Neural cell (in vitro differentiated cells): Measurements from ENCODE around the gene TMEM123. TPM values are rescaled to one million over a fixed set of nuclear protein-coding genes. Genes with fewer than 3 reads are reported as not detected.
"Not testable (repeated sequence)": the region's sequence is repeated elsewhere in the genome, so short reads cannot be mapped to it uniquely, and the experiment has no call there.

Experiments used
- H2AFZ ChIP-seq: fragments of 200-600, 300-800 bp; sonication (generic), shearing (Covaris generic); 2 replicates; pipeline ENCODE4 v1.6.0; 2014; ENCODE audit warnings: low read depth, mild to moderate bottlenecking, antibody characterized with exemption, low read length, moderate library complexity
- H3F3A ChIP-seq: fragments of 200-600 bp; shearing (Covaris generic); 2 replicates; pipeline ENCODE4 v1.6.1; 2016; ENCODE audit warnings: mild to moderate bottlenecking, moderate library complexity, mixed read lengths, antibody characterized with exemption, low read length; ENCODE audit not compliant: insufficient read depth, poor library complexity, severe bottlenecking
- H3K27ac ChIP-seq: fragments of 200-600, 300-800 bp; sonication (generic), shearing (Covaris generic); 2 replicates; pipeline ENCODE4 v1.5.1; 2014; ENCODE audit warnings: mild to moderate bottlenecking, low read length, moderate library complexity
- H3K27me3 ChIP-seq: fragments of 300-800, 200-600 bp; sonication (generic), shearing (Covaris generic); 2 replicates; pipeline ENCODE4 v1.6.0; 2014; ENCODE audit warnings: mild to moderate bottlenecking, low read depth, low read length, moderate library complexity; ENCODE audit not compliant: insufficient read depth
- H3K36me3 ChIP-seq: fragments of 300-800, 200-600 bp; sonication (generic), shearing (Covaris generic); 2 replicates; pipeline ENCODE4 v1.5.1; 2014; ENCODE audit warnings: mild to moderate bottlenecking, antibody characterized with exemption, low read length, moderate library complexity; ENCODE audit not compliant: insufficient read depth
- H3K4me2 ChIP-seq: fragments of 300-800, 200-600 bp; sonication (generic), shearing (Covaris generic); 2 replicates; pipeline ENCODE4 v1.6.0; 2014; ENCODE audit warnings: mild to moderate bottlenecking, low read length
- H3K4me3 ChIP-seq: fragments of 300-800, 200-600 bp; sonication (generic), shearing (Covaris generic); 2 replicates; pipeline ENCODE4 v1.5.1; 2014; ENCODE audit warnings: mild to moderate bottlenecking, low read length, moderate library complexity
- H3K79me2 ChIP-seq: fragments of 200-600 bp; shearing (Covaris generic); replicated peaks from 2 replicates; pipeline ENCODE4 v1.6.0; 2014; ENCODE audit warnings: mild to moderate bottlenecking, low read length, moderate library complexity; ENCODE audit not compliant: insufficient read depth
- H3K9ac ChIP-seq: fragments of 300-800, 200-600 bp; sonication (generic), shearing (Covaris generic); 2 replicates; pipeline ENCODE4 v1.6.1; 2016; ENCODE audit warnings: mild to moderate bottlenecking, low read length, mixed read lengths
- H3K9me2 ChIP-seq: fragments of 200-600 bp; shearing (Covaris generic); 2 replicates; pipeline ENCODE4 v1.6.1; 2016; ENCODE audit warnings: mild to moderate bottlenecking, low read length, mixed read lengths; ENCODE audit not compliant: insufficient read depth
- H3K9me3 ChIP-seq: fragments of 200-600, 300-800 bp; sonication (generic), shearing (Covaris generic); 2 replicates; pipeline ENCODE4 v1.6.1; 2016; ENCODE audit warnings: mild to moderate bottlenecking, mixed run types, low read length, moderate library complexity, mixed read lengths
- H4K20me1 ChIP-seq: fragments of 200-600 bp; shearing (Covaris generic); 2 replicates; pipeline ENCODE4 v1.6.1; 2016; ENCODE audit warnings: mild to moderate bottlenecking, mixed run types; ENCODE audit not compliant: insufficient read depth
- CTCF ChIP-seq: fragments of 450-650 bp; IDR thresholded peaks from 2 replicates; pipeline ENCODE4 v1.5.1; 2014; ENCODE audit warnings: antibody characterized with exemption, mild to moderate bottlenecking, moderate library complexity; ENCODE audit not compliant: poor library complexity, severe bottlenecking
- EP300 ChIP-seq: fragments of 450-650 bp; conservative IDR thresholded peaks from 2 replicates; pipeline ENCODE4 v1.6.1; 2014; ENCODE audit warnings: antibody characterized with exemption, mild to moderate bottlenecking, moderate library complexity; ENCODE audit not compliant: poor library complexity, severe bottlenecking
- EZH2 ChIP-seq: fragments of 200-600, 300-800 bp; shearing (Covaris generic), sonication (generic); IDR thresholded peaks from 2 replicates; pipeline ENCODE4 v1.6.1; 2014; ENCODE audit warnings: antibody characterized with exemption, low read length, borderline replicate concordance, mild to moderate bottlenecking; ENCODE audit not compliant: insufficient read depth, poor library complexity, severe bottlenecking
- MXI1 ChIP-seq: fragments of 450-650 bp; conservative IDR thresholded peaks from 2 replicates; pipeline ENCODE4 v1.6.1; 2014; ENCODE audit warnings: antibody characterized with exemption, mild to moderate bottlenecking; ENCODE audit not compliant: poor library complexity, severe bottlenecking
- POLR2AphosphoS5 ChIP-seq: IDR thresholded peaks from 2 replicates; pipeline ENCODE4 v1.6.1; 2012
- RAD21 ChIP-seq: fragments of 450-650 bp; conservative IDR thresholded peaks from 2 replicates; pipeline ENCODE4 v1.6.1; 2014; ENCODE audit warnings: antibody characterized with exemption, mild to moderate bottlenecking, moderate library complexity
- REST ChIP-seq: IDR thresholded peaks from 2 replicates; pipeline ENCODE4 v1.6.1; 2012; ENCODE audit warnings: borderline replicate concordance
- SMC3 ChIP-seq: fragments of 450-650 bp; conservative IDR thresholded peaks from 2 replicates; pipeline ENCODE4 v1.6.1; 2014; ENCODE audit warnings: antibody characterized with exemption, mild to moderate bottlenecking, moderate library complexity; ENCODE audit not compliant: poor library complexity
- TAF1 ChIP-seq: IDR thresholded peaks from 2 replicates; pipeline ENCODE4 v1.6.1; 2012; ENCODE audit warnings: low read depth
- polyA plus RNA-seq: library from polyadenylated mRNA; depleted of rRNA; stranded (reverse); fragments of >200 nt; gene quantifications from 2 replicates; pipeline ENCODE4 v1.2.3, GENCODE V29; 2014

Gene TMEM123
- polyA plus RNA-seq, 1 donor from 2014 or later: 7.7 TPM

- Histone ChIP-seq H4K20me1 (no peaks in the 10 kb centered on the region), H3K9me2 (no peaks in the 10 kb centered on the region), H2AFZ (no peak overlapping the region), H3K9ac (no peak overlapping the region), H3K79me2 (peaks cover 5% of the 10 kb centered on the region), H3K27ac (no peak overlapping the region), H3F3A (no peaks in the 10 kb centered on the region), H3K36me3 (no peaks in the 10 kb centered on the region), H3K9me3 (no peaks in the 10 kb centered on the region), H3K4me3 (no peak overlapping the region), H3K27me3 (no peaks in the 10 kb centered on the region), H3K4me2 (no peak overlapping the region)
- TF ChIP-seq TAF1 (no peak), POLR2AphosphoS5 (no peak), EP300 (no peak), SMC3 (no peak), REST (no peak), MXI1 (no peak), CTCF (no peak), RAD21 (no peak), EZH2 (no peak)
Measured at GRCh38 chr11:102436561-102436960, 16.0 kb downstream of the TMEM123 start.

GRCh38 chr11:102435688-102436087, 16.9 kb downstream of the TMEM123 start:
- Histone ChIP-seq H3K9ac (no peak overlapping the region), H3K9me3 (no peaks in the 10 kb centered on the region), H3K36me3 (no peaks in the 10 kb centered on the region), H3F3A (no peaks in the 10 kb centered on the region), H3K27ac (no peak overlapping the region), H3K4me2 (no peak overlapping the region), H4K20me1 (no peaks in the 10 kb centered on the region), H3K4me3 (no peak overlapping the region), H3K9me2 (no peaks in the 10 kb centered on the region), H2AFZ (no peak overlapping the region), H3K79me2 (peaks cover 7% of the 10 kb centered on the region), H3K27me3 (no peaks in the 10 kb centered on the region)
- TF ChIP-seq RAD21 (no peak), TAF1 (no peak), EP300 (no peak), REST (no peak), MXI1 (no peak), SMC3 (no peak), CTCF (no peak), EZH2 (no peak), POLR2AphosphoS5 (no peak)

GRCh38 chr11:102433571-102433970, 19.0 kb downstream of the TMEM123 start:
- H4K20me1 ChIP-seq, H3K9me3 ChIP-seq, H3K4me2 ChIP-seq, H3K9ac ChIP-seq, H3K4me3 ChIP-seq, H3K9me2 ChIP-seq, H2AFZ ChIP-seq, H3F3A ChIP-seq, H3K79me2 ChIP-seq, H3K36me3 ChIP-seq, H3K27me3 ChIP-seq, H3K27ac ChIP-seq: not testable (repeated sequence)
